Activated CD8-positive, alpha-beta T cell treated with anti-CD3 and anti-CD28 coated beads for 36 hours (primary cell): ENCODE data around the gene CTH. TPM values are rescaled to one million over a fixed set of nuclear protein-coding genes. Genes with fewer than 3 reads are reported as not detected.
"Not testable (repeated sequence)": the region's sequence is repeated elsewhere in the genome, so short reads cannot be mapped to it uniquely, and the experiment has no call there.

Experiments used
- ATAC-seq: fragments of 200-7000 bp; cut with Tn5 transposase; one replicate; pipeline ENCODE4 v1.10.0; 2021; ENCODE audit warnings: mild to moderate bottlenecking, moderate library complexity
- CTCF ChIA-PET: fragments of 350-600 bp; sonication (Branson Sonifier 250); formaldehyde crosslinking; loops from one replicate; lab custom pipeline; 2021; ENCODE audit warnings: antibody characterized with exemption; lab: Charles Lee
- POLR2A ChIA-PET: fragments of 350-600 bp; sonication (Branson Sonifier 250); formaldehyde crosslinking; loops from one replicate; lab custom pipeline; 2021; ENCODE audit warnings: antibody characterized with exemption; lab: Charles Lee
- DNase-seq: peaks from one replicate; pipeline ENCODE4 v3.0.0-alpha.2; 2020
- H3K27ac Mint-ChIP-seq: one replicate; pipeline ENCODE4 v1.8.0; 2021; ENCODE audit warnings: mild to moderate bottlenecking, mixed read lengths
- H3K27me3 Mint-ChIP-seq: one replicate; pipeline ENCODE4 v1.8.0; 2021; ENCODE audit warnings: mixed read lengths
- H3K36me3 Mint-ChIP-seq: one replicate; pipeline ENCODE4 v1.8.0; 2021; ENCODE audit warnings: low read depth, mixed read lengths
- H3K4me1 Mint-ChIP-seq: one replicate; pipeline ENCODE4 v1.8.0; 2021; ENCODE audit warnings: low read depth, mixed read lengths
- H3K4me3 Mint-ChIP-seq: one replicate; pipeline ENCODE4 v1.8.0; 2021; ENCODE audit warnings: mild to moderate bottlenecking, moderate library complexity, mixed read lengths
- H3K9me3 Mint-ChIP-seq: one replicate; pipeline ENCODE4 v1.8.0; 2021; ENCODE audit warnings: mixed read lengths
- CTCF ChIP-seq: fragments of 200-600 bp; IDR thresholded peaks from one replicate; pipeline ENCODE4 v1.8.0; 2022; ENCODE audit warnings: antibody characterized with exemption, mild to moderate bottlenecking
- intact Hi-C: fragments of 100-400 bp; cut with micrococcal nuclease; formaldehyde crosslinking; loops from one replicate; pipeline ENCODE4 v1.10.0; 2022
- total RNA-seq, 2 experiments: library from RNA; stranded (reverse); gene quantifications; one replicate each; pipeline ENCODE4 v1.2.3, GENCODE V29; 2021

Gene CTH
- total RNA-seq, 2 experiments from 2014 or later, result 34.5 to 35.0 TPM

GRCh38 chr1:70409136-70409535 lies 1.9 kb upstream of the CTH start:
- POLR2A ChIA-PET, result interaction anchor here (3.7 kb wide), 1 partner anchor 55 kb away, joined by 47 read pairs; the partner anchor contains the start of gene ANKRD13C
- Mint-ChIP-seq H3K9me3 (no peaks in the 10 kb centered on the region), H3K4me3 (no peak overlapping the region)

DNA sequence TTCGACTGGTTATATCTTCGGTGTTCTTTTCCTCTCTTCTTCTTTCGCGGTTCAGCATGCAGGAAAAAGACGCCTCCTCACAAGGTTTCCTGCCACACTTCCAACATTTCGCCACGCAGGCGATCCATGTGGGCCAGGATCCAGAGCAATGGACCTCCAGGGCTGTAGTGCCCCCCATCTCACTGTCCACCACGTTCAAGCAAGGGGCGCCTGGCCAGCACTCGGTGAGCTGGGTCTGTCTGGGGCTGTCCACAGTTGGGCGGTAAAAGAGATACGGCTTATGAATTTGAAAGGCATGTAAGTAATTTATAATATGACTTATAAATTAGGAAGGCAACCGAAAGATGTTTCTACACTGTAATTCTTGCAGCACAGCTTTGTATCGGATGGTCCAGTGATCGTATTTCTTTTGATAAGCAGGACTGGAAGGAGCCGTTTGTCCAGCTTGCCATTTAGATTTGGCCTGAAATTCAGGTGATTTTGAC lies 334 bp downstream of the CTH start:
- Mint-ChIP-seq H3K36me3 (peaks cover 22% of the 10 kb centered on the region), H3K4me1 (peaks cover 15% of the 10 kb centered on the region), H3K27me3 (no peaks in the 10 kb centered on the region), H3K9me3 (no peaks in the 10 kb centered on the region), H3K4me3 (peak overlapping the region; percentile 99), H3K27ac (peak overlapping the region; percentile 94)
- no peak for TF ChIP-seq CTCF
- ChIA-PET POLR2A (interaction anchor here (0.7 to 3.7 kb wide), 9 partner anchors 12 to 244 kb away, joined by 3 to 47 read pairs (median 4); partner anchors contain the start of genes ANKRD13C and SRSF11), CTCF (interaction anchor here (1.2 to 3.2 kb wide), 5 partner anchors 19 to 206 kb away, joined by 3 to 24 read pairs (median 5); partner anchors contain the start of genes ANKRD13C and LRRC40)
- DNase-seq (no peak), ATAC-seq (peak; percentile 7)
- intact Hi-C loops, result loop anchor here (2.0 kb wide), 1 partner anchor 57 kb away; the partner anchor contains the start of gene ANKRD13C

More at GRCh38 chr1:70409136-70409535, 1.9 kb upstream of the CTH start:
- Mint-ChIP-seq H3K27ac (no peak overlapping the region), H3K27me3 (peaks cover 6% of the 10 kb centered on the region), H3K4me1 (peaks cover 11% of the 10 kb centered on the region), H3K36me3 (peaks cover 10% of the 10 kb centered on the region)
- DNase-seq (no peak), ATAC-seq (no peak)
- CTCF ChIA-PET, result interaction anchor here (1.6 kb wide), 1 partner anchor 11 kb away, joined by 3 read pairs; no protein-coding TSS in a partner anchor
- TF ChIP-seq CTCF, result no peak
- intact Hi-C loops, result no loop called here

DNA sequence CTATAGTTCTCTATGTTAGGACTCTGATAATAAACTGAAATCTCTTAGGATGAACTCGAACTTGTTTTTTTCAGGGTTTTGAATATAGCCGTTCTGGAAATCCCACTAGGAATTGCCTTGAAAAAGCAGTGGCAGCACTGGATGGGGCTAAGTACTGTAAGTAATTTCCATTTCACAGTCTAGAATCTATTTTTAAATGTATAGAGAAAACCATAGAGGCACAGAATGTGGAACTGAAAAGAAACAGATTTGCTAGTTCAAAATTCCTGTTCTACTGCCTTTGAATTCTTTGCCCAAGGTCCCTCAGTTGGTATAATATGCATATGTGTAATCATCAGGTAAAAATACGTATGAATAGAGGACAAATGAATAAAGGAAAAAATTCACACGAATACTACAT lies 4.8 kb downstream of the CTH start:
- Mint-ChIP-seq H3K36me3 (peaks cover 43% of the 10 kb centered on the region), H3K9me3 (no peaks in the 10 kb centered on the region), H3K27ac (no peak overlapping the region), H3K27me3 (no peaks in the 10 kb centered on the region), H3K4me3 (no peak overlapping the region), H3K4me1 (peaks cover 10% of the 10 kb centered on the region)
- no peak for TF ChIP-seq CTCF
- DNase-seq (no peak), ATAC-seq (no peak)
- ChIA-PET CTCF (no interaction called here), POLR2A (no interaction called here)
- intact Hi-C loops, result no loop called here

DNA sequence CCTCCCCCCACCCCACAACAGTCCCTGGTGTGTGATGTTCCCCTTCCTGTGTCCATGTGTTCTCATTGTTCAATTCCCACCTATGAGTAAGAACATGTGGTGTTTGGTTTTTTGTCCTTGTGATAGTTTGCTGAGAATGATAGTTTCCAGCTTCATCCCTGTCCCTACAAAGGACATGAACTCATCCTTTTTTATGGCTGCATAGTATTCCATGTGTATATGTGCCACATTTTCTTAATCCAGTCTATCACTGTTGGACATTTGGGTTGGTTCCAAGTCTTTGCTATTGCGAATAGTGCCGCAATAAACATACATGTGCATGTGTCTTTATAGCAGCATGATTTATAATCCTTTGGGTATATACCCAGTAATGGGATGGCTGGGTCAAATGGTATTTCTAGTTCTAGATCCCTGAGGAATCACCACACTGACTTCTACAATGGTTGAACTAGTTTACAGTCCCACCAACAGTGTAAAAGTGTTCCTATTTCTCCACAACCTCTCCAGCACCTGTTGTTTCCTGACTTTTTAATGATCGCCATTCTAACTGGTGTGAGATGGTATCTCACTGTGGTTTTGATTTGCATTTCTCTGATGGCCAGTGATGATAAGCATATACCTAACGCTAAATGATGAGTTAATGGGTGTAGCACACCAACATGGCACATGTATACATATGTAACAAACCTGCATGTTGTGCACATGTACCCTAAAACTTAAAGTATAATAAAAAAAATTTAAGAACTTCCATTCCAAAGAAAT lies 8.1 kb downstream of the CTH start:
- H3K27ac Mint-ChIP-seq, H3K4me1 Mint-ChIP-seq, H3K4me3 Mint-ChIP-seq, DNase-seq, CTCF ChIA-PET, H3K27me3 Mint-ChIP-seq, H3K9me3 Mint-ChIP-seq, ATAC-seq, POLR2A ChIA-PET, intact Hi-C loops: not testable (repeated sequence)
- peaks cover 51% of the 10 kb centered on the region for H3K36me3 Mint-ChIP-seq

DNA sequence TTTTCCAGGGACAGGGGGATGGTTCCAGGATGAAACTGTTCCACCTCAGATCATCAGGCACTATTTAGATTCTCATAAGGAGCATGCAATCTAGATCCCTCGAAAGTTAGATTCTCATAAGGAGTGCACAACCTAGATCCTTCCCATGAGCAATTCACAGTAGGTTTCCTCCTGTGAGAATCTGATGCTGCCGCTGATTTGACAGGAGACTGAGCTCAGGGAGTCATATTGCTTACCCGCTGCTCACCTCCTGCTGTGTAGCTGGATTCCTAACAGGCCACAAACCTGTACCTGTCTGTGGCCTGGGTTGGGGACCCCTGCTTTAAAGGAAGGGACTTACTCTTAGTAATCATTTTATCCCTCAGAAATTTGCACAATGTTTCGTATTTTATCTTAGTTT lies 9.3 kb downstream of the CTH start:
- ChIA-PET POLR2A (no interaction called here), CTCF (no interaction called here)
- no peak overlapping the region for H3K4me3 Mint-ChIP-seq
- no peaks in the 10 kb centered on the region for H3K4me1 Mint-ChIP-seq
- no peak for ATAC-seq
- DNase-seq, result no peak
- H3K27ac Mint-ChIP-seq, result no peak overlapping the region
- H3K9me3 Mint-ChIP-seq, result no peaks in the 10 kb centered on the region
- H3K27me3 Mint-ChIP-seq, result no peaks in the 10 kb centered on the region
- intact Hi-C loops, result no loop called here
- H3K36me3 Mint-ChIP-seq, result peaks cover 50% of the 10 kb centered on the region
- no peak for TF ChIP-seq CTCF
